H9 (cell line): ENCODE results near the gene CHAC2. TPM values are rescaled to one million over a fixed set of nuclear protein-coding genes. Genes with fewer than 3 reads are reported as not detected.

Experiments used
- DNase-seq: peaks from one replicate; pipeline ENCODE4 v3.0.0-alpha.2; 2017
- H2AFZ ChIP-seq: one replicate; pipeline ENCODE4 v1.6.1; 2013; ENCODE audit warnings: mild to moderate bottlenecking, low read length, control low read depth, moderate library complexity
- H2AK5ac ChIP-seq: 2 replicates; pipeline ENCODE4 v1.6.1; 2013; ENCODE audit warnings: low read length, control low read depth, mixed read lengths; ENCODE audit not compliant: insufficient read length
- H2BK120ac ChIP-seq: one replicate; pipeline ENCODE4 v1.6.1; 2013; ENCODE audit warnings: low read depth, mild to moderate bottlenecking, low read length, control low read depth, inconsistent platforms; ENCODE audit not compliant: poor library complexity, severe bottlenecking
- H2BK12ac ChIP-seq: 2 replicates; pipeline ENCODE4 v1.6.1; 2013; ENCODE audit warnings: low read length, control low read depth, mixed read lengths, low read depth; ENCODE audit not compliant: insufficient read length
- H2BK15ac ChIP-seq: 2 replicates; pipeline ENCODE4 v1.6.1; 2013; ENCODE audit warnings: low read depth, low read length, control low read depth
- H2BK20ac ChIP-seq: one replicate; pipeline ENCODE4 v1.6.1; 2013; ENCODE audit warnings: low read depth, mild to moderate bottlenecking, low read length, control low read depth, inconsistent platforms; ENCODE audit not compliant: poor library complexity, severe bottlenecking
- H2BK5ac ChIP-seq: 2 replicates; pipeline ENCODE4 v1.6.1; 2013; ENCODE audit warnings: low read length, control low read depth, mixed read lengths; ENCODE audit not compliant: insufficient read length
- H3K14ac ChIP-seq: 2 replicates; pipeline ENCODE4 v1.6.1; 2013; ENCODE audit warnings: low read length, control low read depth; ENCODE audit not compliant: insufficient read depth
- H3K18ac ChIP-seq: 2 replicates; pipeline ENCODE4 v1.6.1; 2013; ENCODE audit warnings: low read depth, mild to moderate bottlenecking, mixed read lengths, low read length, control low read depth; ENCODE audit not compliant: insufficient read length
- H3K23ac ChIP-seq: 2 replicates; pipeline ENCODE4 v1.6.1; 2013; ENCODE audit warnings: low read length, control low read depth, mixed read lengths, low read depth; ENCODE audit not compliant: insufficient read length
- H3K23me2 ChIP-seq: 2 replicates; pipeline ENCODE4 v1.6.1; 2013; ENCODE audit warnings: low read depth, mild to moderate bottlenecking, mixed read lengths, low read length, control low read depth; ENCODE audit not compliant: insufficient read length, poor library complexity, severe bottlenecking
- H3K27ac ChIP-seq: 2 replicates; pipeline ENCODE4 v1.5.1; 2013; ENCODE audit warnings: low read length, control low read depth, mixed read lengths, low read depth; ENCODE audit not compliant: insufficient read length
- H3K27me3 ChIP-seq: 2 replicates; pipeline ENCODE4 v1.6.1; 2013; ENCODE audit warnings: low read length, control low read depth, inconsistent platforms; ENCODE audit not compliant: insufficient read depth
- H3K4ac ChIP-seq: 2 replicates; pipeline ENCODE4 v1.6.1; 2013; ENCODE audit warnings: low read depth, mild to moderate bottlenecking, control low read depth, inconsistent platforms, low read length, moderate library complexity
- H3K4me1 ChIP-seq: 2 replicates; pipeline ENCODE4 v1.6.1; 2013; ENCODE audit warnings: low read length, control low read depth, inconsistent platforms; ENCODE audit not compliant: insufficient read depth
- H3K4me2 ChIP-seq: 2 replicates; pipeline ENCODE4 v1.6.1; 2013; ENCODE audit warnings: low read length, control low read depth, mixed read lengths; ENCODE audit not compliant: insufficient read length, insufficient read depth
- H3K56ac ChIP-seq: 2 replicates; pipeline ENCODE4 v1.6.1; 2013; ENCODE audit warnings: low read depth, mild to moderate bottlenecking, mixed read lengths, low read length, control low read depth; ENCODE audit not compliant: insufficient read length
- H3K79me1 ChIP-seq: 2 replicates; pipeline ENCODE4 v1.6.1; 2013; ENCODE audit warnings: low read depth, mild to moderate bottlenecking, moderate library complexity, low read length, control low read depth, inconsistent platforms; ENCODE audit not compliant: insufficient read depth, poor library complexity, severe bottlenecking
- H3K79me2 ChIP-seq: 2 replicates; pipeline ENCODE4 v1.6.1; 2013; ENCODE audit warnings: low read length, control low read depth, inconsistent platforms; ENCODE audit not compliant: insufficient read depth
- H3K9ac ChIP-seq: 2 replicates; pipeline ENCODE4 v1.6.1; 2013; ENCODE audit warnings: low read length, control low read depth, mixed read lengths; ENCODE audit not compliant: insufficient read length; ENCODE audit errors: extremely low read depth
- H3K9me3 ChIP-seq: one replicate; pipeline ENCODE4 v1.6.1; 2013; ENCODE audit warnings: low read depth, low read length, inconsistent platforms; ENCODE audit not compliant: control insufficient read depth
- H3T11ph ChIP-seq: one replicate; pipeline ENCODE4 v1.6.1; 2013; ENCODE audit warnings: mild to moderate bottlenecking, low read length, control low read depth, inconsistent platforms
- H4K20me1 ChIP-seq: one replicate; pipeline ENCODE4 v1.6.1; 2013; ENCODE audit not compliant: control insufficient read depth, insufficient read length, insufficient read depth
- H4K5ac ChIP-seq: 2 replicates; pipeline ENCODE4 v1.6.1; 2013; ENCODE audit warnings: low read depth, mild to moderate bottlenecking, mixed read lengths, low read length, control low read depth; ENCODE audit not compliant: insufficient read length
- H4K8ac ChIP-seq: replicated peaks from 2 replicates; pipeline ENCODE4 v1.6.1; 2013; ENCODE audit warnings: low read length, control low read depth, mixed read lengths, low read depth; ENCODE audit not compliant: insufficient read length
- H4K91ac ChIP-seq: 2 replicates; pipeline ENCODE4 v1.6.1; 2013; ENCODE audit warnings: low read depth, mild to moderate bottlenecking, moderate library complexity, mixed read lengths, low read length, control low read depth; ENCODE audit not compliant: insufficient read length
- H3K27ac Mint-ChIP-seq, 3 experiments: 2 replicates in 2 of 3; 3 replicates in 1 of 3; pipeline ENCODE4 v1.8.0; 2020 to 2021; ENCODE audit warnings: mixed read lengths in 3 of 3, mild to moderate bottlenecking in 1 of 3, moderate library complexity in 1 of 3
- H3K27me3 Mint-ChIP-seq: 2 replicates; pipeline ENCODE4 v1.8.0; 2021; ENCODE audit warnings: low read depth, mild to moderate bottlenecking, moderate library complexity, mixed read lengths
- H3K36me3 Mint-ChIP-seq, 3 experiments: 2 replicates in 2 of 3; 3 replicates in 1 of 3; pipeline ENCODE4 v1.8.0; 2020 to 2021; ENCODE audit warnings: low read depth in 3 of 3, mixed read lengths in 3 of 3; ENCODE audit not compliant: insufficient read depth in 1 of 3
- H3K4me1 Mint-ChIP-seq, 2 experiments: 2 replicates each; pipeline ENCODE4 v1.8.0; 2020; ENCODE audit warnings: mixed read lengths in 2 of 2
- H3K4me3 Mint-ChIP-seq, 2 experiments: 2 replicates in 1 of 2; 3 replicates in 1 of 2; pipeline ENCODE4 v1.8.0; 2020 to 2021; ENCODE audit warnings: mild to moderate bottlenecking in 2 of 2, mixed read lengths in 2 of 2, moderate library complexity in 1 of 2
- H3K9me3 Mint-ChIP-seq, 2 experiments: 2 replicates in 1 of 2; 3 replicates in 1 of 2; pipeline ENCODE4 v1.8.0; 2020; ENCODE audit warnings: mild to moderate bottlenecking in 2 of 2, mixed read lengths in 2 of 2, moderate library complexity in 1 of 2
- CTCF ChIP-seq: fragments of 200-600 bp; sonication (generic); conservative IDR thresholded peaks from 3 replicates; pipeline ENCODE4 v1.8.0; 2021; ENCODE audit warnings: antibody characterized with exemption, mild to moderate bottlenecking
- WGBS: extraction: QIAGEN DNeasy Blood & Tissue Kit; methylation state at CpG from one replicate; pipeline ENCODE4 v1.1.7; 2013; ENCODE audit warnings: missing lambda C conversion rate, low lambda C conversion rate, mixed read lengths; ENCODE audit not compliant: insufficient read length; ENCODE audit errors: extremely low coverage; 5-methylcytosine and 5-hydroxymethylcytosine counted together
- total RNA-seq: library from RNA; stranded (reverse); gene quantifications from 2 replicates; pipeline ENCODE4 v1.2.1, GENCODE V29; 2021

The CHAC2 gene
- total RNA-seq, 1 experiment from 2014 or later: 11.3 TPM

- WGBS: no CpG with 5 or more reads among the region's 4 CpGs
These were observed 2.7 kb downstream of the CHAC2 start for GRCh38 chr2:53770264-53770663.

More at GRCh38 chr2:53770264-53770663, 2.7 kb downstream of the CHAC2 start:
- Histone ChIP-seq H3T11ph (no peak overlapping the region), H4K91ac (no peak overlapping the region), H3K9me3 (no peaks in the 10 kb centered on the region), H2AK5ac (no peak overlapping the region), H3K4ac (no peak overlapping the region), H3K14ac (no peak overlapping the region), H3K9ac (no peak overlapping the region), H3K4me2 (no peak overlapping the region), H4K20me1 (no peaks in the 10 kb centered on the region), H2BK5ac (no peak overlapping the region), H3K79me2 (no peaks in the 10 kb centered on the region), H4K5ac (no peak overlapping the region), H3K23me2 (peaks cover 9% of the 10 kb centered on the region), H3K27ac (no peak overlapping the region), H3K79me1 (no peaks in the 10 kb centered on the region), H3K4me1 (no peaks in the 10 kb centered on the region), H2BK20ac (no peak overlapping the region), H3K27me3 (no peaks in the 10 kb centered on the region), H2BK12ac (no peak overlapping the region), H4K8ac (no peak overlapping the region), H2BK15ac (no peak overlapping the region), H3K23ac (no peak overlapping the region), H2BK120ac (no peak overlapping the region), H3K18ac (no peak overlapping the region), H2AFZ (no peak overlapping the region), H3K56ac (no peak overlapping the region)
- Mint-ChIP-seq H3K27ac (no peak overlapping the region), H3K36me3 (peaks cover 13 to 18% (median 15%) of the 10 kb centered on the region in 3 experiments; a peak in 6 of 7 replicates), H3K27me3 (no peaks in the 10 kb centered on the region), H3K4me1 (peaks cover 18 to 20% of the 10 kb centered on the region in 2 experiments), H3K9me3 (no peaks in the 10 kb centered on the region), H3K4me3 (no peak overlapping the region)
- DNase-seq: no peak
- TF ChIP-seq CTCF: no peak
